ENCODE measurements around the gene POU6F2. TPM values are rescaled to one million over a fixed set of nuclear protein-coding genes. Genes with fewer than 3 reads are reported as not detected.

The POU6F2 gene
- total RNA-seq, 3 donors from 2014 or later, result not detected

- peaks cover 13% of the 10 kb centered on the region for H3K27me3 Mint-ChIP-seq (ENCODE audit: low read depth)
- no peak overlapping the region for H3K4me3 Mint-ChIP-seq
- no peaks in the 10 kb centered on the region for H3K36me3 Mint-ChIP-seq (ENCODE audit: insufficient read depth)
- no peaks in the 10 kb centered on the region for H3K9me3 Mint-ChIP-seq
- ATAC-seq (no peak), DNase-seq (no peak)
- no peaks in the 10 kb centered on the region for H3K4me1 Mint-ChIP-seq (ENCODE audit: low read depth)
Observed at GRCh38 chr7:39399986-39400385, 422.3 kb downstream of the POU6F2 start.

GRCh38 chr7:39400836-39401235, 423.1 kb downstream of the POU6F2 start:
- Mint-ChIP-seq H3K27me3 (ENCODE audit: low read depth) (peaks cover 8% of the 10 kb centered on the region), H3K4me1 (ENCODE audit: low read depth) (no peaks in the 10 kb centered on the region), H3K36me3 (ENCODE audit: insufficient read depth) (no peaks in the 10 kb centered on the region), H3K4me3 (no peak overlapping the region), H3K9me3 (no peaks in the 10 kb centered on the region)
- no peak for DNase-seq
- no peak for ATAC-seq

GRCh38 chr7:39402034-39402433, 424.3 kb downstream of the POU6F2 start:
- Mint-ChIP-seq H3K9me3 (no peaks in the 10 kb centered on the region), H3K4me3 (no peak overlapping the region), H3K4me1 (ENCODE audit: low read depth) (no peaks in the 10 kb centered on the region)

GRCh38 chr7:39404907-39405306, 427.2 kb downstream of the POU6F2 start:
- Mint-ChIP-seq H3K36me3 (ENCODE audit: insufficient read depth) (no peaks in the 10 kb centered on the region), H3K9me3 (no peaks in the 10 kb centered on the region)

More at GRCh38 chr7:39402034-39402433, 424.3 kb downstream of the POU6F2 start:
- DNase-seq (no peak), ATAC-seq (no peak)
- H3K27me3 Mint-ChIP-seq (ENCODE audit: low read depth), result peaks cover 2% of the 10 kb centered on the region
- no peaks in the 10 kb centered on the region for H3K36me3 Mint-ChIP-seq (ENCODE audit: insufficient read depth)

GRCh38 chr7:39405581-39405980, 427.9 kb downstream of the POU6F2 start:
- Mint-ChIP-seq H3K9me3 (no peaks in the 10 kb centered on the region), H3K4me3 (no peak overlapping the region), H3K36me3 (ENCODE audit: insufficient read depth) (no peaks in the 10 kb centered on the region), H3K27me3 (ENCODE audit: low read depth) (peaks cover 3% of the 10 kb centered on the region), H3K4me1 (ENCODE audit: low read depth) (no peaks in the 10 kb centered on the region)
- DNase-seq (no peak), ATAC-seq (no peak)

More at GRCh38 chr7:39404907-39405306, 427.2 kb downstream of the POU6F2 start:
- H3K4me3 Mint-ChIP-seq, result no peak overlapping the region
- no peak for DNase-seq
- no peak for ATAC-seq
- H3K4me1 Mint-ChIP-seq (ENCODE audit: low read depth), result no peaks in the 10 kb centered on the region
- peaks cover 3% of the 10 kb centered on the region for H3K27me3 Mint-ChIP-seq (ENCODE audit: low read depth)

- H3K36me3 Mint-ChIP-seq (ENCODE audit: insufficient read depth), result no peaks in the 10 kb centered on the region
- H3K9me3 Mint-ChIP-seq, result no peaks in the 10 kb centered on the region
- H3K4me3 Mint-ChIP-seq, result no peak overlapping the region
- peaks cover 1% of the 10 kb centered on the region for H3K27me3 Mint-ChIP-seq (ENCODE audit: low read depth)
- no peaks in the 10 kb centered on the region for H3K4me1 Mint-ChIP-seq (ENCODE audit: low read depth)
- DNase-seq, result no peak
- ATAC-seq, result no peak
Observed at GRCh38 chr7:39406467-39406866, 428.8 kb downstream of the POU6F2 start.

- Mint-ChIP-seq H3K4me1 (ENCODE audit: low read depth) (no peaks in the 10 kb centered on the region), H3K27me3 (ENCODE audit: low read depth) (peaks cover 1% of the 10 kb centered on the region), H3K36me3 (ENCODE audit: insufficient read depth) (no peaks in the 10 kb centered on the region), H3K9me3 (no peaks in the 10 kb centered on the region), H3K4me3 (no peak overlapping the region)
- ATAC-seq (no peak), DNase-seq (no peak)
Observed at GRCh38 chr7:39407137-39407536, 429.4 kb downstream of the POU6F2 start.

- no peaks in the 10 kb centered on the region for H3K4me1 Mint-ChIP-seq (ENCODE audit: low read depth)
- DNase-seq (no peak), ATAC-seq (no peak)
- peaks cover 1% of the 10 kb centered on the region for H3K27me3 Mint-ChIP-seq (ENCODE audit: low read depth)
- no peaks in the 10 kb centered on the region for H3K9me3 Mint-ChIP-seq
- no peak overlapping the region for H3K4me3 Mint-ChIP-seq
- no peaks in the 10 kb centered on the region for H3K36me3 Mint-ChIP-seq (ENCODE audit: insufficient read depth)
Observed at GRCh38 chr7:39407723-39408122, 430.0 kb downstream of the POU6F2 start.

- Mint-ChIP-seq H3K27me3 (ENCODE audit: low read depth) (peaks cover 4% of the 10 kb centered on the region), H3K4me1 (ENCODE audit: low read depth) (peaks cover 3% of the 10 kb centered on the region)
- no peak for ATAC-seq
Observed at GRCh38 chr7:39408906-39409305, 431.2 kb downstream of the POU6F2 start.

GRCh38 chr7:39410582-39410981, 432.9 kb downstream of the POU6F2 start:
- H3K4me3 Mint-ChIP-seq, result no peak overlapping the region
- H3K9me3 Mint-ChIP-seq, result no peaks in the 10 kb centered on the region
- peaks cover 13% of the 10 kb centered on the region for H3K27me3 Mint-ChIP-seq (ENCODE audit: low read depth)

More at GRCh38 chr7:39408906-39409305, 431.2 kb downstream of the POU6F2 start:
- H3K9me3 Mint-ChIP-seq, result no peaks in the 10 kb centered on the region
- no peak for DNase-seq
- H3K4me3 Mint-ChIP-seq, result no peak overlapping the region
- H3K36me3 Mint-ChIP-seq (ENCODE audit: insufficient read depth), result no peaks in the 10 kb centered on the region

GRCh38 chr7:39413636-39414223, 436.0 kb downstream of the POU6F2 start:
- Mint-ChIP-seq H3K36me3 (ENCODE audit: insufficient read depth) (no peaks in the 10 kb centered on the region), H3K4me3 (peak overlapping the region; percentile 66), H3K9me3 (no peaks in the 10 kb centered on the region), H3K4me1 (ENCODE audit: low read depth) (peaks cover 8% of the 10 kb centered on the region), H3K27me3 (ENCODE audit: low read depth) (peaks cover 33% of the 10 kb centered on the region)
- ATAC-seq, result peak; percentile 8 to 15
- no peak for DNase-seq

More at GRCh38 chr7:39410582-39410981, 432.9 kb downstream of the POU6F2 start:
- DNase-seq (no peak), ATAC-seq (no peak)
- Mint-ChIP-seq H3K36me3 (ENCODE audit: insufficient read depth) (no peaks in the 10 kb centered on the region), H3K4me1 (ENCODE audit: low read depth) (peaks cover 8% of the 10 kb centered on the region)

- peaks cover 33% of the 10 kb centered on the region for H3K27me3 Mint-ChIP-seq (ENCODE audit: low read depth)
- peak; percentile 83 to 87 for ATAC-seq
Observed at GRCh38 chr7:39414224-39415035, 436.7 kb downstream of the POU6F2 start.

GRCh38 chr7:39415091-39415787, 437.5 kb downstream of the POU6F2 start:
- Mint-ChIP-seq H3K36me3 (ENCODE audit: insufficient read depth) (no peaks in the 10 kb centered on the region), H3K9me3 (no peaks in the 10 kb centered on the region), H3K4me3 (no peak overlapping the region), H3K27me3 (ENCODE audit: low read depth) (peaks cover 33% of the 10 kb centered on the region), H3K4me1 (ENCODE audit: low read depth) (peaks cover 8% of the 10 kb centered on the region)
- DNase-seq (no peak), ATAC-seq (no peak)

More at GRCh38 chr7:39414224-39415035, 436.7 kb downstream of the POU6F2 start:
- peak overlapping the region; percentile 66 for H3K4me3 Mint-ChIP-seq
- H3K9me3 Mint-ChIP-seq, result no peaks in the 10 kb centered on the region
- DNase-seq, result no peak
- peaks cover 8% of the 10 kb centered on the region for H3K4me1 Mint-ChIP-seq (ENCODE audit: low read depth)
- H3K36me3 Mint-ChIP-seq (ENCODE audit: insufficient read depth), result no peaks in the 10 kb centered on the region

GRCh38 chr7:39416866-39417265, 439.2 kb downstream of the POU6F2 start:
- H3K4me1 Mint-ChIP-seq (ENCODE audit: low read depth), result peaks cover 8% of the 10 kb centered on the region
- DNase-seq (no peak), ATAC-seq (no peak)
- H3K36me3 Mint-ChIP-seq (ENCODE audit: insufficient read depth), result no peaks in the 10 kb centered on the region
- H3K9me3 Mint-ChIP-seq, result no peaks in the 10 kb centered on the region
- H3K27me3 Mint-ChIP-seq (ENCODE audit: low read depth), result peaks cover 36% of the 10 kb centered on the region
- H3K4me3 Mint-ChIP-seq, result no peak overlapping the region

All from activated T-cell treated with anti-CD3 and anti-CD28 coated beads, Interleukin-2, amount 50 U/mL, for 4 hours (primary cell).